Epithelial cell of esophagus (primary cell): ENCODE results near the gene UCP1.
"Not testable (repeated sequence)": the region's sequence is repeated elsewhere in the genome, so short reads cannot be mapped to it uniquely, and the experiment has no call there.

Experiments
- DNase-seq: peaks from one replicate; pipeline ENCODE4 v3.0.0; 2010; ENCODE audit warnings: low read depth
- H3K4me3 ChIP-seq: 2 replicates; pipeline ENCODE4 v1.5.1; 2011; ENCODE audit warnings: mild to moderate bottlenecking, low read length, control low read depth
- TF ChIP-seq, protein P1 (sequence below): IDR thresholded peaks from 2 replicates; pipeline ENCODE4 v1.5.1; 2011; ENCODE audit warnings: low read depth, mild to moderate bottlenecking, low read length, control low read depth, inconsistent platforms; ENCODE audit not compliant: insufficient read depth; ENCODE audit errors: missing control alignments

UCP1 gene

DNA sequence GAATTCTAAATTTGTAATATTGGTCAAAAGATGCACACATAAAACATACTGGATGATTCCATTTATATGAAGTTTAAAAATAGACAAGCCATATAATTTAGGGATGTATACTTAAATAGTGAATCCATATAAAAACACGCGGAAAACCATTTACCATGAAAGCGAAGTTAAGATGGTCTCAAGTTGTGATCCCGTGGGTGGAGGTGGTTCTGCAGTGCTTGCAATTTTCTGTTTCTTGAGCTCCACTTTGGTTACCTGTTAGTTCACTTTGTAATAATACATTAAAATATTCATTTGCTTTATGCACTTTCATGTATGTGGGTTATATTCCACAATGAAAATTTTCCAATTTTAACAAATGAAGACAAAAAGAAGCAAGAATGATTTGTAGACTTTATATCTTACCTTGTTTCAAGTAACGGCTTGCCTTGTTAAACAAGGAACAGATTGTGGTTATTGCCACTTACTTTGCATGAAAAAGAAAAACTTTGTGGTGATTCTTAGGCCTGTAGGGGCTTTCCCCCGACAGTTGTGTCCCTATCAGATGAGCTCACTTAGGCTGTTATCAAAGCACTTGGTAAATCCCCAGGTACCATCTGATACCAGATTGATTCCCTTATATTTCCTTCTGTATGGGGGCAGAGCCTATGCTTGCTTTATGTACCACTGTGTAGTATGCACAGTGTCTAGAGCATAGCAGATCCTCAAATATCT lies 12.2 kb downstream of the UCP1 start:
- DNase-seq, result peak; percentile 14
- H3K4me3 ChIP-seq, result no peak overlapping the region
- TF ChIP-seq, protein P1, sequence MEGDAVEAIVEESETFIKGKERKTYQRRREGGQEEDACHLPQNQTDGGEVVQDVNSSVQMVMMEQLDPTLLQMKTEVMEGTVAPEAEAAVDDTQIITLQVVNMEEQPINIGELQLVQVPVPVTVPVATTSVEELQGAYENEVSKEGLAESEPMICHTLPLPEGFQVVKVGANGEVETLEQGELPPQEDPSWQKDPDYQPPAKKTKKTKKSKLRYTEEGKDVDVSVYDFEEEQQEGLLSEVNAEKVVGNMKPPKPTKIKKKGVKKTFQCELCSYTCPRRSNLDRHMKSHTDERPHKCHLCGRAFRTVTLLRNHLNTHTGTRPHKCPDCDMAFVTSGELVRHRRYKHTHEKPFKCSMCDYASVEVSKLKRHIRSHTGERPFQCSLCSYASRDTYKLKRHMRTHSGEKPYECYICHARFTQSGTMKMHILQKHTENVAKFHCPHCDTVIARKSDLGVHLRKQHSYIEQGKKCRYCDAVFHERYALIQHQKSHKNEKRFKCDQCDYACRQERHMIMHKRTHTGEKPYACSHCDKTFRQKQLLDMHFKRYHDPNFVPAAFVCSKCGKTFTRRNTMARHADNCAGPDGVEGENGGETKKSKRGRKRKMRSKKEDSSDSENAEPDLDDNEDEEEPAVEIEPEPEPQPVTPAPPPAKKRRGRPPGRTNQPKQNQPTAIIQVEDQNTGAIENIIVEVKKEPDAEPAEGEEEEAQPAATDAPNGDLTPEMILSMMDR, result no peak

DNA sequence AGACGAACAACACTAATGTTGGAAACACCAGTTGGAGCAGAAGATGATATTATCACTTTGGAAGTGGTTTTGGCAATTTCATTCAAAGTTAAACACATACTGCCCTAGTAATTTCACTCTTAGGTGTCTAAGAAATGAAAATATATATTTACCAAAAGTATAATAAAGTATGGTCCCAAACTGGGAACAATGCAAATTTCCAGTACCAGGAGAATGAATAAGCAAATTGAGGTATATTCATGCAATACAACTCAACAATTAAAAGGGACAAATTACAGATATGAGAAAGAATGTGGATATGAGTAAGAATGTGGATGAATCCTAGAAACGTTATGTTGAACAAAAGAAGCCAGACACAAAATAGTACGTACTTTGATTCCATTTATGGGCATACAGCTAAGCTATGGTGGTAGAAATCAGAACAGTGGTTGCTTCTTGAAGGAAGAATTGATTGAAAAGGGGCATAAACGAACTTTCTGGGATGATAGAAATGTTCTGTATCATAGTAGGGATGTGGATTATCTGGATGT lies 34.7 kb downstream of the UCP1 start:
- no peak overlapping the region for H3K4me3 ChIP-seq
- DNase-seq, result peak; percentile 39
- TF ChIP-seq, protein P1, result no peak

DNA sequence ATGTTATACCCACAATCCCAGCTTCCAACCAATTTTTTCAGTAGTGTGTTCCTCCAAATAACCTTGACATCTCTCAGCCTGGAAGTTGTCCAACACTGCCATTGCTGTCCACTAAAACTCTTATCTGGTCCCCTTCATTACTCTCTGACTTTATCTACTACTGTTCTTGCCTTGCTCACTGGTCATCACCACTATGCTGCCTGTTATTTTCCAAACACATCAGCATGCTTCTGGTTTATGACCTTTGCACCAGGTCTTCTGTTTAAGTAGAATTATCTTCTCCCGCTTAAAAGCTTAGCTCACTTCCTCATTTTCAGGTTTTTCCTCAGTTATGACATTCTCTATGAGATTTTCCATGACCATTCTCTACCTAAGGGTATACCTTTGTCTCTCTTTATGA lies 39.3 kb downstream of the UCP1 start:
- no peak overlapping the region for H3K4me3 ChIP-seq
- DNase-seq, result no peak
- TF ChIP-seq, protein P1, result no peak

DNA sequence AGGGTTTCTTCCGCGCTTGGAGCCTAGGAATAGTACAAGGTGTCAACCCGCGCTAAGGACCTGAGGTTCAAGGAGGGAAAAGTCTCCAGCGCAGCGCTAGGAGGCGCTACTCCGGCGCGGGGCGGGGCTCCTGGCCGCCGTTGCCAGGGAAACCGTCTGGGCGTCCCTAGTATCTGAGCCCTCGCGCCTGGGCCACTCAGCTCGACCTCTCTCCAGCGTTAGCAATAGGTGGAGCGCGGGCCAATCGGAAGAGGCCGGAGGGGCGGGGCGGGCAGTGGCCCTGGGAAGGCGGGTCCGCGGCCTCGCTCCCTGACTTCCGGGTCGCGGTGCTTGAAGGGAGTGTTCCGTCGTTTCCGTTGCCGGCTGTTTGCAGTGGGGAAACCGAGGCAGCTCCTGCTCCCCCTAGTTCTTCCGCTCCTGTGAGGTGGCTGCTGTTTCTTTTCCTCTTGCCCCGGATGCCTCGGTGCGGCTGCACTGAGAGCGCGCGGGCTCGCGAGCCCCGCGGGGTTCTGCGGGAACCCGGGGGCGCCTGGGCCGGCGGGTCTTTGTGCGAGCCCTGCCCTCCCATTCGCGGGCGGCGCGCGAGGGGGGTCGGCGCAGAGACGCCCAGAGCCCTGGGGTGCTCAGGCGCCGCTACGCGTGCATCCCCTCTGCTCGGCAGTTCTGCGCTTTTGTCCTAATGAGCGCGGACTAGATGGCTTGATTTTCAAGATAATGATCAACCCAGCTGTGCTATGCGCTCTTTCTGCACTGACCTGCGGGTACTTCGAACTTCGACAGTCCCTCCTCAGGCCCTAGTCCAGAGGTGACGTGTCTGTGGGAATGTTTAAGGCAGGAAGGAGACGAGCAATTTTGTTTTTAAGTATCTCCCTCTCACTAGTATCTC lies 44.7 kb downstream of the UCP1 start, which contains the start of gene ELMOD2:
Gene ELMOD2 (plus strand): TSS at position 312 of the 886 bp plus-strand sequence. CDS start 1,261 bp downstream, outside the sequence.
- TF ChIP-seq, protein P1, result peak; percentile 90
- peak within 1 kb of the TSS; percentile 80 for H3K4me3 ChIP-seq
- DNase-seq, result peak; percentile 98

DNA sequence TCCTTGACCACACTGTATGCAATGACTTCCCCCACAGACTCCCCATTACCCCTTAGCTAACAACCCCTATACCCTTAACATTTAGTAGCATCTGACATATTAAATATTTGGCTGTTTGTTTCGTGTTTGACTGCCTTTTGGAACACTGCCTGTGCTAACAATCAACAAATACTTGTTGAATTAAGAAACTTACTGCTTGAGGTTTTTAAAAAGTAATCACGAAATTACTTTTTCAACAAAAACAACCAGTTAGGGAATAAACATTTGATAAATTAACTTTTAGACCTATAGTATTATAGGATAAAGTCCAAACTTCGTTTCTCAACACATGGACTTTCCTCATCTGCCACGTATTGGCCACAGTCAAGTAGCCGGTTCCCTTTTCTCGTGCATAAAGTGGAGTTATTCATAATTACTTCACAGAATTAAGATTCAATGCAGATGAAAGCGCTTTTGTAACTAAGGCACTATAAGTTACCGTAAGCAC lies 45.3 kb downstream of the UCP1 start:
- DNase-seq, result no peak
- TF ChIP-seq, protein P1, result no peak
- peak overlapping the region; percentile 80 for H3K4me3 ChIP-seq

DNA sequence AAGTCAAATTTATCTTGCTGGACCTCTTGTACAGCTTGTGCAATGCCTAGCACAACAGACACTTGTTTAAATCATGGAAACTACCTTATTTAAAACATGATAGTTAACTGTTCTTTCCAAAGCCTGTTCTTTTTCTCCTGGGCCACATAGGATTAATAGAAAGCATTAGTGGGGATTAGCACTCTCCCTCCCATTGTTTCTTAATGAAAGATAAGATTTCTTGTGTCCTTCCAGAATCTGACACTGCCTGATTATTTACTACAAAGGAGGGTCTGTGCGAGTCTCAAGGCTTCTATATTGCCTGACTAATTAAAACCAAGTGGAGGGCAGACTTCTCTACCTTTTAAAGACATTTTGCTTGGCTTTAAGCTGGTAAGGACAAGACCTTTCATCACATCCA lies 53.3 kb downstream of the UCP1 start:
- no peak overlapping the region for H3K4me3 ChIP-seq
- DNase-seq, result no peak
- TF ChIP-seq, protein P1, result no peak

DNA sequence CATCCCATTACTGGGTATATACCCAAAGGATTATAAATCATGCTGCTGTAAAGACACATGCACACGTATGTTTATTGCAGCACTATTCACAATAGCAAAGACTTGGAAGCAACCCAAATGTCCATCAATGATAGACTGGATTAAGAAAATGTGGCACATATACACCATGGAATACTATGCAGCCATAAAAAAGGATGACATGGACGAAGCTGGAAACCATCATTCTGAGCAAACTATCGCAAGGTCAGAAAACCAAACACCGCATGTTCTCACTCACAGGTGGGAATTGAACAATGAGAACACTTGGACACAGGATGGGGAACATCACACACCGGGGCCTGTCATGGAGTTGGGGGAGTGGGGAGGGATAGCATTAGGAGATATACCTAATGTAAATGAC lies 55.0 kb downstream of the UCP1 start:
- not testable (repeated sequence) for DNase-seq, H3K4me3 ChIP-seq
